GM21619 (cell line): ENCODE data around the gene DYRK2.
A peak's percentile ranks its signal among the peaks of the same experiment; 100 is the strongest.

Source experiments
- ATAC-seq: cut with Tn5 transposase; IDR thresholded peaks from one replicate; pipeline ENCODE4 v1.9.1; 2021; ENCODE audit not compliant: unreplicated experiment

The DYRK2 gene

GRCh38 chr12:67648521-67649260, at the start of gene DYRK2:
DYRK2 (plus strand) TSS chr12:67648745; CDS start chr12:67649134, 389 bp downstream.
- peak; percentile 44 for ATAC-seq

- ATAC-seq = no peak
Measured at GRCh38 chr12:67599691-67600090, 48.9 kb upstream of the DYRK2 start.

- no peak for ATAC-seq
Measured at GRCh38 chr12:67601126-67601525, 47.4 kb upstream of the DYRK2 start.

GRCh38 chr12:67609226-67609870, 39.2 kb upstream of the DYRK2 start:
- no peak for ATAC-seq

GRCh38 chr12:67613040-67613439, 35.5 kb upstream of the DYRK2 start:
- no peak for ATAC-seq

GRCh38 chr12:67617629-67618028, 30.9 kb upstream of the DYRK2 start:
- no peak for ATAC-seq

- ATAC-seq = no peak
Measured at GRCh38 chr12:67618303-67618702, 30.2 kb upstream of the DYRK2 start.

- ATAC-seq = no peak
Measured at GRCh38 chr12:67621112-67621511, 27.4 kb upstream of the DYRK2 start.

GRCh38 chr12:67621926-67622325, 26.6 kb upstream of the DYRK2 start:
- no peak for ATAC-seq

- no peak for ATAC-seq
Measured at GRCh38 chr12:67623259-67623658, 25.3 kb upstream of the DYRK2 start.

- ATAC-seq = no peak
Measured at GRCh38 chr12:67624355-67624754, 24.2 kb upstream of the DYRK2 start.

GRCh38 chr12:67625004-67625403, 23.5 kb upstream of the DYRK2 start:
- no peak for ATAC-seq

- no peak for ATAC-seq
Measured at GRCh38 chr12:67626156-67626555, 22.4 kb upstream of the DYRK2 start.

- ATAC-seq = peak; percentile 99
Measured at GRCh38 chr12:67630373-67631088, 18.0 kb upstream of the DYRK2 start.

GRCh38 chr12:67632005-67632404, 16.5 kb upstream of the DYRK2 start:
- no peak for ATAC-seq

- ATAC-seq = no peak
Measured at GRCh38 chr12:67633024-67633610, 15.4 kb upstream of the DYRK2 start.

GRCh38 chr12:67633708-67634107, 14.8 kb upstream of the DYRK2 start:
- ATAC-seq = no peak

- ATAC-seq = no peak
Measured at GRCh38 chr12:67634303-67634761, 14.2 kb upstream of the DYRK2 start.

GRCh38 chr12:67637718-67638117, 10.8 kb upstream of the DYRK2 start:
- ATAC-seq = no peak

GRCh38 chr12:67638694-67639093, 9.9 kb upstream of the DYRK2 start:
- ATAC-seq = no peak

- no peak for ATAC-seq
Measured at GRCh38 chr12:67640863-67641262, 7.7 kb upstream of the DYRK2 start.
